WERI-Rb-1 (cell line): Measurements from ENCODE around the gene RHNO1.
"Not testable (repeated sequence)": the region's sequence is repeated elsewhere in the genome, so short reads cannot be mapped to it uniquely, and the experiment has no call there.

ENCODE experiments used
- DNase-seq: peaks from one replicate; pipeline ENCODE4 v3.0.0-alpha.2; 2020
- H3K27ac ChIP-seq: fragments of 250-450 bp; sonication (Bioruptor Pico); 2 replicates; pipeline ENCODE4 v1.5.1; 2020; ENCODE audit warnings: mild to moderate bottlenecking, moderate library complexity
- H3K27me3 ChIP-seq: fragments of 250-450 bp; sonication (Bioruptor Pico); 2 replicates; pipeline ENCODE4 v1.5.1; 2021; ENCODE audit warnings: mild to moderate bottlenecking, low read depth, moderate library complexity; ENCODE audit not compliant: insufficient read depth, severe bottlenecking
- H3K36me3 ChIP-seq: fragments of 250-450 bp; sonication (Bioruptor Pico); 2 replicates; pipeline ENCODE4 v1.5.1; 2020; ENCODE audit warnings: mild to moderate bottlenecking, moderate library complexity
- H3K4me3 ChIP-seq: 2 replicates; pipeline ENCODE4 v1.5.1; 2011; ENCODE audit warnings: low read depth, mild to moderate bottlenecking, control low read depth, low read length
- H3K9me3 ChIP-seq: fragments of 250-450 bp; sonication (Bioruptor Pico); 2 replicates; pipeline ENCODE4 v1.5.1; 2021; ENCODE audit warnings: mild to moderate bottlenecking, moderate library complexity; ENCODE audit not compliant: severe bottlenecking
- CTCF ChIP-seq: IDR thresholded peaks from 2 replicates; pipeline ENCODE4 v1.5.1; 2011; ENCODE audit warnings: low read depth, mild to moderate bottlenecking, control low read depth, inconsistent platforms, low read length

Gene RHNO1

GRCh38 chr12:2862876-2863275 lies 14.1 kb upstream of the RHNO1 start:
- no peak overlapping the region for H3K27ac ChIP-seq
- peaks cover 99% of the 10 kb centered on the region for H3K36me3 ChIP-seq
- no peak overlapping the region for H3K4me3 ChIP-seq
- no peak for DNase-seq
- no peak for TF ChIP-seq CTCF
- no peaks in the 10 kb centered on the region for H3K9me3 ChIP-seq
- no peaks in the 10 kb centered on the region for H3K27me3 ChIP-seq

- H3K4me3 ChIP-seq, DNase-seq, H3K27me3 ChIP-seq, H3K9me3 ChIP-seq, H3K27ac ChIP-seq: not testable (repeated sequence)
- H3K36me3 ChIP-seq, result peaks cover 99% of the 10 kb centered on the region
Observed at GRCh38 chr12:2863402-2863801, 13.6 kb upstream of the RHNO1 start.

GRCh38 chr12:2864198-2864597 lies 12.8 kb upstream of the RHNO1 start:
- Histone ChIP-seq H3K27ac (no peak overlapping the region), H3K27me3 (no peaks in the 10 kb centered on the region), H3K4me3 (no peak overlapping the region), H3K9me3 (no peaks in the 10 kb centered on the region), H3K36me3 (peaks cover 99% of the 10 kb centered on the region)
- no peak for DNase-seq
- TF ChIP-seq CTCF, result no peak

- H3K36me3 ChIP-seq, result peaks cover 92% of the 10 kb centered on the region
- H3K27ac ChIP-seq, DNase-seq, H3K9me3 ChIP-seq, H3K4me3 ChIP-seq, H3K27me3 ChIP-seq: not testable (repeated sequence)
Observed at GRCh38 chr12:2868986-2869632, 7.9 kb upstream of the RHNO1 start.

DNA sequence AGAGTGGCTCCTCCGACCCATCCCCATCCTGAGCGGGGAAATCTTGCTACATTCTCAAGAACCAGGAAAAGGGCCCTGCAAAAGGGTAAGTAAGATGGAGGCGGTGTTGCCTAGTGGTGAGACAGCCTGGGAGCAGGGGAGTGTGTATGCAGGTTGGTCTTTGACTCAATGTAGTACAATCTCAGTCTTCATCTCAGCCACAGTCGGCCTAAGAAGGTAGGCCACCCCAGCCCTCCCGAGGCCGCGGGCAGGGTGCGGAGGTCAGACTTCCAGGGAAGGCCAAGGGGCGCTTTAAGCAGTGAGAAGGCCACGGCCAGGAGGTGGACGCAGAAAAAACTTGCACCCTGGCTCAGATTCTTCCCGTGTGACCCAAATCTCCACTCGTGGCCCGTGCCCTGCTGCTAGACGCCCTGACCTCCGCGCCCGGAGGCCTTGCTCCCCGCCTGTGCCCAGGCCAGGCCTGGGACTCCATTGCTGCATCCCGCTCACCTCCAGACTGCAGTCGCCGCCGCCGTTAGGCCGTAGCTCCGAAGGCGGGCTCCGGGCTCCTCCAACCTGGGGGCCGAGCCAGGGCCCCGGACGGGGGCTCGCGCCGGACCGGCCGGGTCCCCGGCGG lies 484 bp upstream of the RHNO1 start:
- Histone ChIP-seq H3K27ac (peak overlapping the region; percentile 99), H3K9me3 (no peaks in the 10 kb centered on the region), H3K27me3 (no peaks in the 10 kb centered on the region), H3K36me3 (peaks cover 58% of the 10 kb centered on the region), H3K4me3 (peak overlapping the region; percentile 96)
- peak; percentile 31 for DNase-seq
- no peak; the same call in 1 of the 2 replicates for TF ChIP-seq CTCF

- Histone ChIP-seq H3K9me3 (no peaks in the 10 kb centered on the region), H3K27me3 (no peaks in the 10 kb centered on the region), H3K4me3 (peak overlapping the region; percentile 96), H3K36me3 (peaks cover 42% of the 10 kb centered on the region), H3K27ac (peak overlapping the region; percentile 99)
- peak; percentile 45 for DNase-seq
- no peak for TF ChIP-seq CTCF
Observed at GRCh38 chr12:2877953-2878732, 1.1 kb downstream of the RHNO1 start.
